Neural progenitor cell (in vitro differentiated cells): Measurements from ENCODE around the gene ATP4A. TPM values are rescaled to one million over a fixed set of nuclear protein-coding genes. Genes with fewer than 3 reads are reported as not detected.
A peak's percentile ranks its signal among the peaks of the same experiment; 100 is the strongest.

Source experiments
- DNase-seq: peaks from one replicate; pipeline ENCODE4 v3.0.0-alpha.2; 2016; ENCODE audit warnings: low spot score
- H2AFZ ChIP-seq: fragments of 200-600 bp; sonication (generic); replicated peaks from 2 replicates; pipeline ENCODE4 v1.6.1; 2016; ENCODE audit warnings: antibody characterized with exemption
- H3F3A ChIP-seq: fragments of 200-600 bp; sonication (generic); 2 replicates; pipeline ENCODE4 v1.6.1; 2016; ENCODE audit warnings: antibody characterized with exemption, low read depth
- H3K27ac ChIP-seq: fragments of 200-600 bp; sonication (generic); 2 replicates; pipeline ENCODE4 v1.5.1; 2016; ENCODE audit warnings: mild to moderate bottlenecking
- H3K27me3 ChIP-seq: fragments of 200-600 bp; sonication (generic); 2 replicates; pipeline ENCODE4 v1.6.1; 2016; ENCODE audit warnings: mild to moderate bottlenecking, moderate library complexity
- H3K36me3 ChIP-seq: fragments of 200-600 bp; sonication (generic); 2 replicates; pipeline ENCODE4 v1.5.1; 2016
- H3K4me1 ChIP-seq: fragments of 200-600 bp; sonication (generic); 2 replicates; pipeline ENCODE4 v1.6.1; 2016; ENCODE audit warnings: mixed run types
- H3K4me2 ChIP-seq: fragments of 200-600 bp; sonication (generic); 2 replicates; pipeline ENCODE4 v1.6.1; 2016
- H3K4me3 ChIP-seq: fragments of 200-600 bp; sonication (generic); 2 replicates; pipeline ENCODE4 v1.5.1; 2016
- H3K79me2 ChIP-seq: fragments of 200-600 bp; sonication (generic); 2 replicates; pipeline ENCODE4 v1.6.1; 2016; ENCODE audit warnings: low read depth
- H3K9ac ChIP-seq: fragments of 200-600 bp; sonication (generic); 2 replicates; pipeline ENCODE4 v1.6.1; 2016
- H3K9me3 ChIP-seq: fragments of 200-600 bp; sonication (generic); 2 replicates; pipeline ENCODE4 v1.5.1; 2016; ENCODE audit warnings: low read depth
- H4K20me1 ChIP-seq: fragments of 200-600 bp; sonication (generic); 2 replicates; pipeline ENCODE4 v1.6.1; 2016; ENCODE audit warnings: low read depth
- H3K27ac Mint-ChIP-seq: 3 replicates; pipeline ENCODE4 v1.8.0; 2021; ENCODE audit warnings: mixed read lengths
- H3K27me3 Mint-ChIP-seq: 2 replicates; pipeline ENCODE4 v1.8.0; 2022; ENCODE audit warnings: low read depth, mild to moderate bottlenecking, inconsistent platforms, moderate library complexity, mixed read lengths; ENCODE audit not compliant: insufficient read depth
- H3K36me3 Mint-ChIP-seq: 3 replicates; pipeline ENCODE4 v1.8.0; 2021; ENCODE audit warnings: mixed read lengths
- H3K4me1 Mint-ChIP-seq: 3 replicates; pipeline ENCODE4 v1.8.0; 2021; ENCODE audit warnings: mixed read lengths
- H3K4me3 Mint-ChIP-seq: 3 replicates; pipeline ENCODE4 v1.8.0; 2021; ENCODE audit warnings: mild to moderate bottlenecking, moderate library complexity, mixed read lengths
- H3K9me3 Mint-ChIP-seq: 3 replicates; pipeline ENCODE4 v1.8.0; 2020; ENCODE audit warnings: mixed read lengths
- EZH2 ChIP-seq: fragments of 200-600 bp; sonication (generic); IDR thresholded peaks from 2 replicates; pipeline ENCODE4 v1.6.1; 2017; ENCODE audit warnings: antibody characterized with exemption, mild to moderate bottlenecking, moderate library complexity
- EZH2phosphoT487 ChIP-seq: fragments of 200-600 bp; sonication (generic); IDR thresholded peaks from 2 replicates; pipeline ENCODE4 v1.6.1; 2017; ENCODE audit warnings: antibody characterized with exemption
- total RNA-seq: library from RNA; depleted of rRNA; stranded (reverse); fragments of >200 nt; gene quantifications from 2 replicates; pipeline ENCODE4 v1.2.3, GENCODE V29; 2015; ENCODE audit warnings: low replicate concordance
- TF ChIP-seq, protein P1 (sequence below): fragments of 200-600 bp; sonication (generic); IDR thresholded peaks from 2 replicates; pipeline ENCODE4 v1.5.1; 2017; ENCODE audit warnings: antibody characterized with exemption, mild to moderate bottlenecking

The ATP4A gene
- total RNA-seq, 1 donor from 2014 or later = not detected

DNA sequence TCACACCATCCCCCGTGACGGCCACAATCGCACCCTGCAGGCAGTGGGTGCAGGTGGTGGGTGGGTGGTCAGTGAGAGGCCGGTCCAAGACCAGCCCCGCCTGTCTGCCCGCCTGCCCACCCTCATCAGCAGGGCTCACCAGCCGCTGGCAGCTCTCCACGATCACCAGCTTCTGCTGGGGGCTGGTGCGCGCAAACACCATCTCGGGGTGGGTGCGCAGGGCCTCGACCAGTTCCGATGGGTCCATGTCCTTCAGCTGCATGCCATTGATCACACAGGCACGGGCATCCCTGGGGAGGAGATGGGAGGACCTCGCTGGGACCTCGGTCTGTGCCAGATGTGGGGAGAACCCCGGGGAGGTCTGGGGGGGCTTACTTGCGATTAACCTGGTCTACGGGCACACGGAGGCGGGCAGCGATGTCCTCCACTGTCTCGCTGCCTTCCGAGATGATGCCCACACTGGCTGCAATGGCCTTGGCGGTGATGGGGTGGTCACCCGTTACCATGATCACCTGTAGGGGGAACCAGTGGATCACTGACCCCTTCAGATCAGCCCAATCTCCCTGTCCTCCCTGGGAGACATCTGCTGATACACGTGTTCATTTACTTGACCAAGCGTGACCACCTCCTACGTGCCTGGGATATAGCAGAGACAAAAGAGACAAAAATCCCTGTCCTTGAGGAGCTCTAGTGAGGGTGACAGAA, 8.0 kb downstream of the ATP4A start:
- Histone ChIP-seq H3K79me2 (no peaks in the 10 kb centered on the region), H3K4me3 (no peak overlapping the region), H3K27me3 (peaks cover 49% of the 10 kb centered on the region), H3F3A (peaks cover 11% of the 10 kb centered on the region), H3K4me2 (no peak overlapping the region), H3K9ac (no peak overlapping the region), H2AFZ (no peak overlapping the region), H3K4me1 (no peaks in the 10 kb centered on the region), H3K27ac (no peak overlapping the region), H4K20me1 (no peaks in the 10 kb centered on the region), H3K9me3 (no peaks in the 10 kb centered on the region), H3K36me3 (no peaks in the 10 kb centered on the region)
- TF ChIP-seq EZH2 (no peak), EZH2phosphoT487 (no peak)
- TF ChIP-seq, protein P1, sequence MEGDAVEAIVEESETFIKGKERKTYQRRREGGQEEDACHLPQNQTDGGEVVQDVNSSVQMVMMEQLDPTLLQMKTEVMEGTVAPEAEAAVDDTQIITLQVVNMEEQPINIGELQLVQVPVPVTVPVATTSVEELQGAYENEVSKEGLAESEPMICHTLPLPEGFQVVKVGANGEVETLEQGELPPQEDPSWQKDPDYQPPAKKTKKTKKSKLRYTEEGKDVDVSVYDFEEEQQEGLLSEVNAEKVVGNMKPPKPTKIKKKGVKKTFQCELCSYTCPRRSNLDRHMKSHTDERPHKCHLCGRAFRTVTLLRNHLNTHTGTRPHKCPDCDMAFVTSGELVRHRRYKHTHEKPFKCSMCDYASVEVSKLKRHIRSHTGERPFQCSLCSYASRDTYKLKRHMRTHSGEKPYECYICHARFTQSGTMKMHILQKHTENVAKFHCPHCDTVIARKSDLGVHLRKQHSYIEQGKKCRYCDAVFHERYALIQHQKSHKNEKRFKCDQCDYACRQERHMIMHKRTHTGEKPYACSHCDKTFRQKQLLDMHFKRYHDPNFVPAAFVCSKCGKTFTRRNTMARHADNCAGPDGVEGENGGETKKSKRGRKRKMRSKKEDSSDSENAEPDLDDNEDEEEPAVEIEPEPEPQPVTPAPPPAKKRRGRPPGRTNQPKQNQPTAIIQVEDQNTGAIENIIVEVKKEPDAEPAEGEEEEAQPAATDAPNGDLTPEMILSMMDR = peak; percentile 57
- Mint-ChIP-seq H3K27me3 (peaks cover 30% of the 10 kb centered on the region), H3K27ac (peak overlapping the region; percentile 3), H3K4me1 (peaks cover 15% of the 10 kb centered on the region), H3K4me3 (peak overlapping the region; percentile 44), H3K9me3 (no peaks in the 10 kb centered on the region), H3K36me3 (no peaks in the 10 kb centered on the region)
- DNase-seq = peak; percentile 75

DNA sequence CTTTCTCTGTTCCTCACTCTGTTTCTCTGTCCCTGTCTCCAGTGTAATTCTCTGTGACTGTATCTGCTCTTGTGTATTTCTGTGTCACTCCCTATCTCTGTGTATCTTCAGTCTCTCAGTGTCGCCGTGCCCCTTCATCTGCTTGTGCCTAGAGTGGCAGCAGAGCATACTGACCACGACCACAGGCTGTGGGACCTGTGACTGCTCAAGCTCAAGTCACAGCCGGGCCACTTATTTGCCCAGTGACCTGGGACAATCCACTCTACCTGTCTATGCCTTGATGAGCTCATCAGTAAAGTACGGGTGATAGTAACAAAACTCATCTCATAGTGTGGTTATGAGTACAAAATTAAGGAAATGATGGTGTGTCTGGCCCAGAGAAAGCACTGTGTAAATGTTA, 9.4 kb downstream of the ATP4A start:
- Histone ChIP-seq H3F3A (peaks cover 11% of the 10 kb centered on the region), H3K9me3 (no peaks in the 10 kb centered on the region), H3K4me2 (no peak overlapping the region), H3K9ac (no peak overlapping the region), H3K27me3 (peaks cover 36% of the 10 kb centered on the region), H3K27ac (no peak overlapping the region), H3K4me3 (no peak overlapping the region), H4K20me1 (peaks cover 7% of the 10 kb centered on the region), H3K36me3 (no peaks in the 10 kb centered on the region), H3K4me1 (no peaks in the 10 kb centered on the region), H2AFZ (no peak overlapping the region), H3K79me2 (no peaks in the 10 kb centered on the region)
- DNase-seq = no peak
- Mint-ChIP-seq H3K4me3 (no peak overlapping the region), H3K4me1 (peaks cover 18% of the 10 kb centered on the region), H3K36me3 (peaks cover 3% of the 10 kb centered on the region), H3K27me3 (peaks cover 17% of the 10 kb centered on the region), H3K27ac (no peak overlapping the region), H3K9me3 (no peaks in the 10 kb centered on the region)
- TF ChIP-seq EZH2 (no peak), EZH2phosphoT487 (no peak)
- TF ChIP-seq, protein P1 = no peak

DNA sequence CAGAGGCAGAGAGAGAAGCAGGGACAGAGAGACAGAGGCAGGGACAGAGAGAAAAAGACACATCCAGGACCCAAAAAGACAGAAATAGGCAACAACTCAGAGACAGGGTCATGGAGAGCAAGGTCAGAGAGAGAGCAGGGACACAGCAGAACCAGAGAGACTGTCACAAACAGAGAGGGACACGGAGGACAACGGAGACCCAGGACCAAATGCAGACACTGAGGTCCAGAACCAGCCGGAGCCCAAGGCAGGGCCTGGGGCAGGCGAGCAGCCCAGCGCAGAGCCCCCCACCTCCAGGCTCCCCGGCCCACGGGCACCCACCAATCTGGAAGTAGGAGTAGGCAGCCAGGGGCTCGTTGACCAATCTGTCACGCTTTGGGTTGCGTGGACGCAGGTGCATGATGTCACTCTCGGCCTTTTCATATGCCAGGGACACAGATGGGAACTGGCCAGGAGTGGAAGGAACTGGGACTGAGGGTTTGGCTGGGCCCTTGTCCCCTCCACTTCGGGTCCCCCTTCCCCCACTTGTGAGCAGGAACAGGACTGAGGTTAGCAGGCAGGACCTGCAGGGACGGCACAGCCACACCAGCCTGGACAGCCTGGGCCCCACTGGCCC, 10.0 kb downstream of the ATP4A start:
- Histone ChIP-seq H4K20me1 (peaks cover 7% of the 10 kb centered on the region), H3K4me1 (no peaks in the 10 kb centered on the region), H3K4me3 (no peak overlapping the region), H3K27me3 (peaks cover 30% of the 10 kb centered on the region), H3K4me2 (no peak overlapping the region), H3K79me2 (no peaks in the 10 kb centered on the region), H3K36me3 (no peaks in the 10 kb centered on the region), H3F3A (peaks cover 11% of the 10 kb centered on the region), H3K27ac (no peak overlapping the region), H3K9me3 (no peaks in the 10 kb centered on the region), H3K9ac (no peak overlapping the region), H2AFZ (no peak overlapping the region)
- Mint-ChIP-seq H3K27me3 (peaks cover 17% of the 10 kb centered on the region), H3K27ac (no peak overlapping the region), H3K4me3 (no peak overlapping the region), H3K36me3 (peaks cover 3% of the 10 kb centered on the region), H3K9me3 (no peaks in the 10 kb centered on the region), H3K4me1 (peaks cover 20% of the 10 kb centered on the region)
- no peak for DNase-seq
- TF ChIP-seq EZH2phosphoT487 = no peak
- TF ChIP-seq, protein P1 = no peak
- no peak for TF ChIP-seq EZH2
